Ecto neural progenitor cell (in vitro differentiated cells): ENCODE results near the gene AKR1B1.

Source experiments
- DNase-seq: peaks from one replicate; pipeline ENCODE4 v3.0.0-alpha.2; 2018; ENCODE audit warnings: low spot score

Gene AKR1B1

GRCh38 chr7:134415700-134416099 is 43.2 kb downstream of the AKR1B1 start:
- DNase-seq = no peak

- DNase-seq = no peak
Measured at GRCh38 chr7:134414109-134414508, 44.8 kb downstream of the AKR1B1 start.

- DNase-seq = no peak
Measured at GRCh38 chr7:134407311-134407710, 51.6 kb downstream of the AKR1B1 start.

GRCh38 chr7:134406431-134406830 is 52.5 kb downstream of the AKR1B1 start:
- no peak for DNase-seq

GRCh38 chr7:134405299-134405698 is 53.6 kb downstream of the AKR1B1 start:
- DNase-seq = no peak

- no peak for DNase-seq
Measured at GRCh38 chr7:134403062-134403461, 55.8 kb downstream of the AKR1B1 start.

- DNase-seq = no peak
Measured at GRCh38 chr7:134400859-134401258, 58.0 kb downstream of the AKR1B1 start.

GRCh38 chr7:134396031-134396430 is 62.9 kb downstream of the AKR1B1 start:
- DNase-seq = no peak

GRCh38 chr7:134395604-134396003 is 63.3 kb downstream of the AKR1B1 start:
- no peak for DNase-seq

GRCh38 chr7:134394056-134394455 is 64.8 kb downstream of the AKR1B1 start:
- DNase-seq = no peak
